GM21576 (cell line): ENCODE measurements around the gene EFHC2.

ENCODE experiments used
- ATAC-seq: cut with Tn5 transposase; IDR thresholded peaks from one replicate; pipeline ENCODE4 v1.9.1; 2021; ENCODE audit warnings: mild to moderate bottlenecking, moderate library complexity; ENCODE audit not compliant: unreplicated experiment

Gene EFHC2, protein sequence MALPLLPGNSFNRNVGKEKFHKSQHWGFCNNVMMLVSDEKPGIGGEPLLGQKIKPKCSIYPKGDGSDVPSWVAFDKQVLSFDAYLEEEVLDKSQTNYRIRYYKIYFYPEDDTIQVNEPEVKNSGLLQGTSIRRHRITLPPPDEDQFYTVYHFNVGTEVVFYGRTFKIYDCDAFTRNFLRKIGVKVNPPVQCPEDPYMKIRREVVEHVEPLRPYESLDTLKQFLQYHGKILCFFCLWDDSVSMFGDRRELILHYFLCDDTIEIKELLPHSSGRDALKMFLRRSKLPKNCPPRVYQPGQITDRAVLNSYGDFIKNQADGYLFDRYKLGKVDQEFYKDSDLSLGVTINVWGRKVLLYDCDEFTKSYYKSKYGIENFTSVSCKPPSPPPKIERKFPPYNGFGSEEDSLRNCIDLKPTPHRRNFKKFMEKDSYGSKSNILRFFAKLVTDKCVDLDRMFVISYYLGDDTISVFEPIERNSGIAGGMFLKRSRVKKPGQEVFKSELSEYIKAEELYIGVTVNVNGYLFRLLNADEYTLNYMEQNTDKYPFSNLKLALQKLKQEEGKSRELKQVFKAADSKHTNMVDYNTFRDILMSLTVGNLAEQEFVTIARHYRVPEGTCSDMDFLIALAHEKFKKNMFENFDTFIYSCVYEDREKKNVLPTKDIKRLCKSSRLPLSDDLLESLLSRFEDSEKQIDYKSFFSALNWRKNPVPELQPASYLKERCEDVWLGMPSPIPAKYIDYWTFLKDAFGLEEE

DNA sequence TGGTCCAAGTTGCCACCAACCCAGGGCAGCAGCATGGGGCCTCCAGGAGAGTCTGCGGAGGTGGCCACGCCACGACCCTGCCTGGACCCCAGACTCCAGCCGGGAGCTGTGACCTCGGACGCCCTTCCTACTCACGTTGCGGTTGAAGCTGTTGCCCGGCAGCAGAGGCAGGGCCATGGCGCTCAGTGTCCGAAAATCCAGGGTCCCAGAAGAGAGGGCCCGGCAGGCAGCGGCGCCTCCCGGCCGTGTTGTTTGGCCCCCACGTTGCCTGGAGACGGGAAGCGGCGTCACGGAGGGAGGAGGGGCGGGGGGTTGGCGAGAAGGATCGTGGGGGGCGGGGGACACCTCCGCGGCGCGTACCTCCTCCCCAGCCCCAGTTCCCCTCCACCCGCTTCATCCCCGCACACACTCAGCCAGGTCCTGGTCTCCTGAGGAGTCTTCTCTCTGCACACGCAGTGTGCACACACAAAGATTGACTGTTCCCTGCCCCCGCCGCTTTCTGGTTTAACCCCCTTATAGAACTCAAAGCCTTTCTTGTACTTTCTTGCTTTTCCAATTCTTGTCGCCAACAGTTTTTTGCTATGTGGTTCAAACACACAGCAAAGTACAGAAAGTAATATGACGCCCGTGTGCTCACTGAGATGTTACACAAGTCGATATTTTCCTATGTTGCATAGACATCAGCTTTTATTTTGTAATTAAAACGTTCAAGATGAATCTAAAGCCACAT is at the start of gene EFHC2:
Gene EFHC2 (minus strand): TSS at position 261 of the 730 bp plus-strand sequence. CDS start 84 bp downstream, at position 177.
- ATAC-seq = no peak

DNA sequence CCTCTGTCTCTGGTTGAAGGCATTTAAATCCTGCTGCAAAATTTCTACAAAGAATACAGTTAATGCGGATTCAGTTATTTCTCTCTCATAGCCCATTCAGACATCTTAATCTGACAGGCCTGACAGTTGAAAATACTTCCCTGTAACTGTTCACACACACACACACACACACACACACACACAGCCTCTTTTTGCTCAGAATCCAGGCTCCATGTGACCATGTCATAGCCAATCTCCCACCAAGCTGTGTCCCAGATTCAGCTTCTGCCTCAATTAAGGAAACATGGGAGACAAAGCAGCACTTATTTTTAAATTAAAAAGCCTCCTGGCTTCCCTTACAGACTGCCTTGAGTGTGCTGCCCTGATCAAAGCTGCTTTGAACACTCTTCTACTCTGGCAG is 49.3 kb upstream of the EFHC2 start:
- no peak for ATAC-seq

DNA sequence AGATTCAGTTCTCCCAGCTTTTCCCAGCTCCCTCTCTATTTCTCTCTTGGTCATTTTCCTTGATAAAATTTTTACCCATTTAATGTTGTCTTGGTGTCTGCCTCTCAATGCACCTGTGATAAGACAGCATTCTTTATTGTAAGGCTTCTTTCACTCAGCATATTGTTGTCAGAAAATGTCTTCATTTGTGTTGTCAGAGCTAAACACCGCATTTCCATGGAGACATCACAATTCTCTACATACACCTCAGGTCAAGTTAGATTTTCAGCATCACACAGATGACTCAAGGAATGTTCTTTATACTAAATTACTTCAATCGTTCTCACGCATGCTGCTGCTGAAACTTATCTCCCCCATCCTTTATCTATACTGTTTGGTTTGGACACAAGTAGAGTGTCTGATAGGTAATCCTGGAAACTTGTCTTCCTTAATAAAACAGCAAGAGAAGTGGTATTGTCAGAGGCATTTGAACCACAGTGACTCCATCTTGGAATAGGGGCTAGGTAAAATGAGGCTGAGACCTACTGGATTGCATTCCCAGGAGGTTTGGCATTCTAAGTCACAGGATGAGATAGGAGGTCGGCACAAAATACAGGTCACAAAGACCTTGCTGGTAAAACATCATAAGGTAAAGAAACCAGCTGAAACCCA is 41.3 kb upstream of the EFHC2 start:
- no peak for ATAC-seq

DNA sequence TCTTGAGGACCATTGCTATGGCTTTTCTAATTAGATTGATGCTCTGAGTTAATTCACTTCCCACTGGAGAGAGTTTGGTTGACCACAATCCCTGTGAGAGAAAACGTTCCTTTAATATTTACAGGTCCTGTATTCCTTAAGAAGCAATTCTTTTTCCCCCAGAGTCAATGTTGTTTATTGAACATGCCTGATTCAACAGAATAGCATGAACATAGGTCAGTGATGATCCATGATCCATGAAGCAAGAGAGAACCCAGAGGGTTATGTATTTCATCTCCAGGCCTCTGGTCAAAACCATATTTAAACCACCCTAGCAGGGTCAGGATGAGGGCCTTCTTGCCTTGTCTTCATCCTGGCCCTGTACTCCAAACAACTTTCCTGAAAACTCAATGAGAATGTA is 39.4 kb upstream of the EFHC2 start:
- ATAC-seq = no peak

DNA sequence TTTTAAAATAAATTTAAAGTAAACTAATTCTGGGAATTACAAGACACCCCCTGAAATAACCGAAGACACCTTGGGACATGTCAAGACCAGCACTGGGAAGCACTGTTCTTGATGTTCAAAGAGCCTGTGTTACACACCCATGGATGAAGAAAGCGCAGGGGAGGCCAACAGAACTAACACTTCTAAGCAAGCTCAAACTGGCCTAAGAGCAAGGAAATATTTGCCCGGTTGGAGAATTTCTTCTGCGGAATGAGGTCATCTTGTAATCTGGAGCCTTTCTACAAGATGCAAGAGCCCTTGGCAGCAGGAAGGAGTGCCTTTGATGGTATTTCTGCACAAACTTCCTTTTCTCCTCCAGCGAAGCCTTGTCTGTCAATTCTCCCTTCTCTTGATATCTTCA is 9.3 kb upstream of the EFHC2 start:
- no peak for ATAC-seq

DNA sequence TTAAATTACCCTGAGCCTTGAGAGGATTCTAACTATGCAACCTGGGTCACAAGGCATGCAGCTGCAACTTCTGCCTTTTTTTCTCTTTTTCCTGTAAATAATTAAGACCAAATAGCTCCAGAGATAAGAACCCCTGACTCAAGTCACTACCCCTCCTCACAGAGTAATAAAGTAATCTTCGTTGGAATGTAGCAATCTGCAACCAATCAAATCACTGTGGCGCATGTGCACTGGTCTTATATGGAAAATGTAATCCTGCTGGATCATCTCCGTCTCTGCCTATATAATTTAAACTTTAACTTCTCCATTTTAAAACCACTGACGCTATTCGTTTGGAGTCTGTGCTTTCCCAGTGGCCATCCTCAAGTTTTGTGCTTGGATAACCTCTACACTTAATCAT is 6.1 kb upstream of the EFHC2 start:
- no peak for ATAC-seq

DNA sequence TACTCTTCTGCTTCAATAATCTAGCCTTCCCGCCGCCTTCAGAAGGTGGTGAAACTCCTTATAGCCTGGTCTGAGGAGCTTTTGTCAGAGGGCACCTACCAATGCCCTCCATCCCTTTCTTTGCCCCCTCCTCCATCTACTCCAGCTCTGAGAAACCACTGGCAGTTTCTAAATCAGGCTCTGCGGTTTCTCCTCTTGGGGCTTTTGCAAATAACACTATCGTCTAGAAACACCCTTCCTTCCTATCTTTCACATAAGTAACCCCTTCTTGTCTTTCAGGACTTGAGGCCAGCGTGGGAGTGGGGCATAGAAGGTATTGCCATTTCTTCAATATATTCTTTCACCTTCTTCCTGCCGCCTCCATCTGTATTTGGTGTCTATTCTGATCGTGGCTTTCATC is 1.2 kb upstream of the EFHC2 start:
- ATAC-seq = no peak

DNA sequence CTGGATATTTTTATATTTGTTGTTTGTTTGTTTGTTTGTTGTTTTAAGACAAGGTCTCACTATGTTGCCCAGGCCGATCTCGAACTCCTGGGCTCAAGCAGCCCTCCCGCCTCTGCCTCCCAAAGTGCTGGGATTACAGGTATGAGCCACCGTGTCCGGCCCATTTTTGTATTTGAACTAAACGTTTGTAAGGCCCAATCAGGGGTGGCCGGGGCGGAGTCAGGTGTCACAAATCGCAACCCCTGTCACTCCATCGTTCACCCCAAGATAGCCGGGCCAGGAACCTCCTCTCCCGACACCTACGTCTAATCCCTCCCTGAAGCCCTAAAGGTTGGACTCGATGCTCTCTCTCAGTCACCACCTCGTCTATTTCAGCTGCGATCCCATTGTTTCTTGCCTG is 722 bp upstream of the EFHC2 start:
- ATAC-seq = no peak

DNA sequence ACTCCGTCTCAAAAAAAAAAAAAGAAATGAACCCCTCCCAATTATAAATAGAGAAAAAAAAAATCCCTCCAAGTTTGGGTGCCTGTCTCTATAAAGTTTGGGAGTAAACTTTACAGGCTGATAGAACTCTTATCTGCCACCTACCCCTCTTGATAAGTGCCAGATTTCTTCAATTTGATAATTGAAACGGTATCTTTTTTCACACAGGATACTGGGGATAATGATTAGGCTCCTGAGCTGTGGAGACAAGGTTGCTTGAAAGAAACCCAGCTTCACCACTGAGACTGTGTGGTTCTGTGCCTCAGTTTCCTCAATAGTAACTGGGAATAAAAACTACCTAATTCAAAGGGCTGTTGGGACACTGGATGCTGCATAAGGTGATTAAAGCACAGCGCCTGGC is 606 bp downstream of the EFHC2 start:
- ATAC-seq = no peak

DNA sequence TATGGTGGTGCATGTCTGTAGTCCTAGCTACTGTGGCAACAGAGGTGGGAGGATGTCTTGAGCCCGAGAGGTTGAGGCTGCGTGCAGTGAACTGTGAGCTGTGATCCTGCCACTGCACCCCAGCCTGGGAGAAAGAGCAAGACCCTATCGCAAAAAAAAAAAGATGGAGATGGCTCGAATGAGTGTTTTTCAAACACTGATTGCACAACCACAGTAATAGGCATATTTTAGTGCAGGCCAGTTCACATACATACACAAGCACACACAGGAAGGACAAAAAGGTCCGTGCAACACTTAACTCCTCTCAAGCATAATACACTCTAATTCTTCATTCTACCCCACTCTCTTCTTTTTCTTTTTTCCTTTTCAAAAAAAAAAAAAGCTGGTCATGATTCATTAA is 5.1 kb downstream of the EFHC2 start:
- no peak for ATAC-seq

DNA sequence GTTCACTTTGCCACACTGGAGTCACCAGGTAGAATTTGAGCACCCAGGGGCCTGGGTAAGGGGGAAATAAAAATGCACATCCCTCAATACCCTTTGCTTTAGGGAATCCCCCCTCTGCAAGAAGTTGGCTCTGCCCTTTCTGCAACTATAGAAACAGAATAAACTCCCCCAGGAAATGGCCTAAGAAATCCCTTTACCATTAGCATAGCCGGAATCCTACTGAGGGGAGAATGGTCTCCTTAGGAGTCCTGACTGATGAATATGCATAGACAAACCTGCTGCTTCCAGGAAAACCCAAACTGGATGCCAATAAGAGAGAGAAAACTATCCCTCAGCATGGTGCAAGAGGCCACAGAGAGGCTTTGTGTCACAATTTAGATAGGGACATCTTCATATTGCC is 11.0 kb downstream of the EFHC2 start:
- no peak for ATAC-seq

DNA sequence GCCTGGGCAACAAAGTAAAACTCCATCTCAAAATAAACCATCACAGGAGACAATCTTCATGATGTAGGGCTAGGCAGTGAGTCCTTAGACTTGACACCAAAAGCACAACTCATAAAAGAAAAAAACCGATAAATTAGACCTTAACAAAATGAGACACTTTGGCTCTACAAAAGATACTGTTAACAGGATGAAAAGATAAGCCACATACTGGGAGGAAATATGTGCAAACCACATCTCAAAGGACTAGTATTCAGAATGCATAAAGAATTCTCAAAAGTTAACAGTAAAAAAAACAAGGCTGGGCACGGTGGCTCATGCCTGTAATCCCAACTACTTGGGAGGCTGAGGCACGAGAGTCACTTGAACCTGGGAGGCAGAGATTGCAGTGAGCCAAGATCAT is 13.2 kb downstream of the EFHC2 start:
- ATAC-seq = no peak

DNA sequence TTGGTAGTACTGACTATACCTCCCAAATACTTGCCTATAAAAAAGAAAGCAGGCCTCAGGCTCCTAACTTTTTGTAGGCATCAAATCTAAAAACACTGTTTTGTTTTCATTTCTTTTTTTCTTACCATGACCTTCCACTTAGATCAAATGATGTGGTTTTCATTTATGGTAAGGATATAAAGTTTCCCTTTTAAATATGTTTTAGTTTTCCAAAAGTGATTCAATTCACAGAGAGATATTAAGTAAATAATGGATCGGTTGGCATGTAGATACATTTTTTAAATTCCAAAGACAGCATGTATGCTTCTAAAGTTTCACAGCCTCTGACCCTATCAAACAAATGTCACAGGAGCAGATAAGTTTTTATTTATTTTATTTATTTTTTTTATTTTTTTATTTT is 23.9 kb downstream of the EFHC2 start:
- no peak for ATAC-seq

DNA sequence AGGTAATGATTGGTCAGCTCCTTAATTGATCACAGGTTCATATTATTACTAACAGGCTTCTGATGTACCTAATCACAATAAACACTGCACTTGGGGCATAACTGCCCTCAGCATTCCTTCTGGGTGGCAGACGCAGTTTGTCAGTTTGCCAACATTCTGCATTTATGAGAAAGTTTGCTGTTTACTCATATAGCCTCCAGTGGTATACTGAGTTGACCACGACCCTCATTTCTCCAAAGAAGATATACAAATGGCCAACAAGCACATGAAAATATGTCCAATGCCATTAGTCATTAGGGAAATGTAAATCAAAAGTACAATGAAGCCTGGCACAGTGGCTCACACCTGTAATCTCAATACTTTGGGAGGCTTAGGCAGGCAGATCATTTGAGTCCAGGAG is 26.3 kb downstream of the EFHC2 start:
- ATAC-seq = no peak

DNA sequence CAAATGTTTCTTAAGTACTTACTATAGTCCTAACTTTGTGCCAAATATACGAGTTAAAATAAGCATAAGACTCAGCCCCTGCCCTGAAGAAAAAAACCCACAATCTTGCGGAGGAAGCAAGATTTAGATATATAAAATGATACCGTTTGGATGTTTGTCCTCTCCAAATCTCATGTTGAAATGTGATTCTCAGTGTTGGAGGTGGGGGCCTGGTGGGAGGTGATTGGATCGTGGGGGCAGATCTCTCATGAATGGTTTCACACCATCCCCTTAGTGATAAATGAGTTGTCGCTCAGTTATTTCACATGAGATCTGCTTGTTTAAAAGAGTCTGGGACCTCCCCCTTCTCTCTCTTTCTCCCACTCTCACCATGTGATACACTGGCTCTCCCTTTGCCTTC is 28.7 kb downstream of the EFHC2 start:
- ATAC-seq = no peak

DNA sequence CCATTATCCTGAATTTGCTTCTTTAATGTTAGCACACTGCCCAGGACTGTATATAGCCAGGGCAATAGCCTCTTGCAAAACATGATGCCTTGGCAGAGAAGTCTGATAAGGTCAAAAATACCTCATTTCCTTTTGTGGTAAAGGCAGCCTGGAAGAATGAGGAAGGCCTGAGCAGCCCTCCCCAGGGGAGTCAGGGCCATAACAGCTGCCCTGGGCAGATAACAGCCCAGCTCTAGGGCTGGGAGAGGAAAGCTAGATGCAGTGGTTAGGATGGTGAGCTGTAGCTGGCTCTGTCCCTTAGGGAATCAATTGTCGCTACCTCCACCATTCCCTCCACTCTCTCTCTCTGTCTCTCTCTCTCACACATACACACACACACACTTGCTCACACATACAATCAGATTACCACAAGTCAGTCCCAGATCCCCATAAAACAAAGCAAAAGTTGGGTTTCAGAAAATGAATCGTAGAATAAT is 29.2 kb downstream of the EFHC2 start:
- ATAC-seq = no peak

DNA sequence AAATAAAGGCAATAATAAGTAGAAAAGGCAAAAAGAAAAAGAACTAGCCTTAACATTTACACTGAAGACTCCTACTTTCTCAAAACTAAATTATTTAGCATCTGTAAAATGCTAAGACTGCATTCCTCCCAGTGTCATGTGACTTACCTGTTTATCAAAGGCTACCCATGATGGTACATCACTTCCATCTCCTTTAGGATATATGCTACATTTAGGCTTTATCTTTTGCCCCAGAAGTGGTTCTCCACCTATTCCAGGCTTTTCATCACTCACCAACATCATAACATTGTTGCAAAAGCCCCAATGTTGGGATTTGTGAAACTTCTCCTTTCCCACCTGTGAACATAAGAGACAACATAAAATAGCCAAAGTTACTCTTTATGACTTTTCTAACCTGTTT is 31.1 kb downstream of the EFHC2 start:
- ATAC-seq = no peak

DNA sequence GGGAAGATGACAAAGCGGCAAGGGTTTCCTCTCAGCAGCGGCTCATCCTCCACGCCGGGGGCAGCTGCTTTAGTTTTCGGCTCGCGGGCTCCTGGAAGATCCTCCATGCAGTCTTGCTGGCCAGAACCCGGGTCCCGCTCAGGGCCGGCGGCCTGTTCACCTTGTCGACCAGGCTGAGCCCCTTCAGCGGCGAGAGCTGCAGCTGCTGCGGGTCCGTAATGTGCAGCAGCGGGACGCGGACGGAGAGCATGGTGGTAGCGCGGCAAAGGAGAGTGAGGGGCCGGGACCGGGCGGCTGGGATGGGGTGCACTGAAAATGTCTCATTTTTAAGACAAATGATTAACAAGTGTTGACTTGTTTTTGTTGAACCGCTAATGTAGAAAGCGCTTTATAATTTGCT is 33.2 kb downstream of the EFHC2 start:
- no peak for ATAC-seq

DNA sequence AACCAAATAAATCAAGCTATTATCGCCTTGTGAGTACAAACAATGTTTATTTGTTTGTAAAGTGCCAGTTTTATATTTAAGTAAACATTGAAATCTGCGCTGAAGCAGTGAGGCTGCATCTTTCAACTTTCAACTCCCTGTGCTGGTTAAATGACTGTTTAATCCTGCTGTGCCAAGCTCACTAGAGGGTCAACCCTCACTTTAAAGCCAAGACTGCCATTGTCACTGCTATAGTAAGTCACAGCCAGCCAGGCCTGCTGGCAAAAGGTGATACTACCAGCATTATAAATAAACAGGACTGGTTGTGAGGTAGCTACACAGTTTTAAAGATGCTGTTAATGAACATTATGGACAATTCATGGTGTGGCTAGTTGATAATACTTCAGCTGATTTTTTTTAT is 34.6 kb downstream of the EFHC2 start:
- ATAC-seq = no peak

DNA sequence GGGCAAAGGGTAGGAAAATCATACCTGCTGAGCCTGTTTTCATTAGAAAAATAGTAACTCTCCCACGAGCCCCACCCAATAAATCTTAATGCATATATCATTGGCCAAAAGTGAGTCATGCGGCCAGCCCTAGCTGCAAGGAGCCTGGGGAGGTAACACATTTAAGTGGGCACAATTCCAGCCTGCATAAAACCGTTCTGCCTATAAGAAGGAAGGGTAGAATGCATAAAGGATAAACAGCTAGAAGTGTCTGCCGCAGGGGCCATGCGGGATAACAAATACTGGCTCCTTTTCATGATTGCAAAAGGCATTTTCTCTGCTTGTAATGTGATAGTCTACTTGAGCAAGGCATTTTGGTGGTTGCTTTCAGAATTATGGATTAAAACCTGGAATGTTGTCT is 37.1 kb downstream of the EFHC2 start:
- ATAC-seq = no peak

DNA sequence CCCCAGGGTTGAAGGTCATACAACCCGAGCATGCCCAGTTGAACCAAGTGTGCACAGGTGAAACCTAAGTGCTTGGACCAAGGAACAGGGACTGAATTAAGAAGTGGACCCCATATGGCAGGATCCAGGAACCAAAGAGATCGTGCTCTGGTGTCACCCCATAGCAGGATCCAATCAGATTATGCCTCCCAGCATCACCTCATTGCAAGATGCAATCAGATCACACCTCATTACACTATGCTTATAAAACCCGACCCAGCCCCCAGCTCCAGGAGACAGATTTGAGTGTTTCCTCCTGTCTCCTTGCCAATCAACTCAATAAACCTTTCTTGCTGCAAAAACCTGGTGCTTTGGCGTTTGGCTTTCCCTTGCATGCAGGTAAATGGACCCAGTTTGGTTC is 37.6 kb downstream of the EFHC2 start:
- ATAC-seq = no peak
